DMS53 treated with DMSO at 0.1 percent for 48 hours (cell line): ENCODE data around the gene ACVRL1.
A peak's percentile ranks its signal among the peaks of the same experiment; 100 is the strongest.

Experiments
- DNase-seq: peaks from one replicate; lab custom pipeline; 2025; ENCODE audit not compliant: unreplicated experiment; lab: John Stamatoyannopoulos, UW

ACVRL1 gene

GRCh38 chr12:51942056-51942455, 34.8 kb downstream of the ACVRL1 start:
- no peak for DNase-seq

GRCh38 chr12:51942501-51943000, 35.2 kb downstream of the ACVRL1 start:
- no peak for DNase-seq

- DNase-seq, result no peak
Observed at GRCh38 chr12:51943346-51943745, 36.0 kb downstream of the ACVRL1 start.

GRCh38 chr12:51944608-51945233, 37.4 kb downstream of the ACVRL1 start:
- no peak for DNase-seq

DNA sequence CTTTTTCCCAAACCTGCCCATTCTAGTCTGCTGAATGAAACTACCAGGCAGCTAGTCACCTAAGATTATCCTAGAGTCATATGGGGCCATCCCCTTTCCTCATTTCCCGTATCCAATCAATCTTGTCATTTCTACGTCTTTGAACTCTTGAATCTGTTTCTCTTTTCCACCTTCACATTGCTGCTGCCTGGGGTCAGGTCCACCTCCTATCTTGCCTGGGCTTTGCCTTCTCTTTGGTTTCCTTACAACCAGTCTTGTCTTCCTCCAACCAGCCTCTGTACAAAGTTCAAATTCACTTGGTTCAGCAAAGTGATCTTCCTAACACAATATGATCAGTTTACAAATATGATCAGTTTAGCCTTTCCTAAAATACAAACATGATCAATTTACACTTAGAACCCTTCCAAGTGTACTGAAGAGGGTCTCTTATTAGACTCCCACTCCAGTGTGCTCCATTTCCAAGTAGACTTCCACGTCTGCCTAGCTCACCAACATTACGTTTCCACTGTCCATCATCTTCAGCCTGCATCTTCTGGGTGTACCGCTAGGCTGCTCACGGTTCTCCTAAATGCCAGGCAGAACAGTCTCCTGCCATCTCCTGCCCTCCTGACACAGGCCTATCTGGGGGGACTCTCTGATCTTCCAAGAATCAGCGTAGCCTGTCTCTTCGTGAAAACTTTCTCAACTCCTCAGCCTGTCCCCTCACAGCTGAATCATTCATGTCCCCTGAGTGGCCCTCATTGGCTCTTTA, 40.1 kb downstream of the ACVRL1 start:
- no peak for DNase-seq

DNA sequence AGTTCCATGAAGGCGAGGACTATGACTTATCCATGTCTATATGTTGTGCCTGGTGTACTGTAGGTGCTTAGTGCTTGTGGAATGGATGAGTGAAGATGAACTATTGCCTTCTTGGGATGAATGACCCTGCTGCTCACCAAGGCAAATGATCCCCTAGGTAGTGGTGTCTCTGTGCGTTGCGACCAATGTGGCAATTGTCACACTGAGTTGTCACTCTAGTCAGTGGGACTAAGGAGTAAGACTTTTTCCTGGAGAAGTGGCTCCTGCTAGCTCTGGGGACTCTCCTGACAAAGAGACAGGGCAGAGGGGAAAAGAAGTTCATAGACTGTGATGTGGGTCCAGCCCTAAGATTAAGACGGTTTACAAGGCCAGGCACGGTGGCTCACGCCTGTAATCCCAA, 40.8 kb downstream of the ACVRL1 start:
- DNase-seq, result no peak

GRCh38 chr12:51949342-51950030, 42.2 kb downstream of the ACVRL1 start:
- no peak for DNase-seq

DNA sequence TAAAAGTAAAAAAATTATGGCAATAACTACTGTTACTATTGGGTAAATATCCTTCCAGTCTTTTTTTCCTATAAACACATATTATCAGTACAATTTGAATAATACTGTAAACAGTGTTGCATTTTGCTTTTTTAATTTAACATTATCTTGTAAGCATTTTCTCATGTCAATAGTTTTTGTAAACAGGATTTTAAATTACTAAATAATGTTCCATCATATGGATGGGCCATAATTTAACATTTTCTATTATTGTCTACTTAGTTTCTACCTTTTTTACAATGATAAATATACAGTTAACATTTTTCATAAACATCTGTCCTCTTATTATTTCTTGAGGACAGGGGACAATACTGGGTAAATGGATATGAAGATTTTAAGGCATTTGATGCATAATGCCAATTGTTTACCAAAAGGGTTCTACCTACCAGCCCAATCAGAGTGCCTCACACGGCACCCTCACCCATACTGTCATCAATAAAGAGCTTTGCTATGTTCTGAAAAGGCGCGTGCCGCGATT, 43.4 kb downstream of the ACVRL1 start:
- no peak for DNase-seq

GRCh38 chr12:51951199-51951842, 44.0 kb downstream of the ACVRL1 start, which contains the start of gene ACVR1B:
ACVR1B (plus strand) TSS chr12:51951699; CDS start chr12:51951744, 45 bp downstream.
- DNase-seq, result peak; percentile 78

DNA sequence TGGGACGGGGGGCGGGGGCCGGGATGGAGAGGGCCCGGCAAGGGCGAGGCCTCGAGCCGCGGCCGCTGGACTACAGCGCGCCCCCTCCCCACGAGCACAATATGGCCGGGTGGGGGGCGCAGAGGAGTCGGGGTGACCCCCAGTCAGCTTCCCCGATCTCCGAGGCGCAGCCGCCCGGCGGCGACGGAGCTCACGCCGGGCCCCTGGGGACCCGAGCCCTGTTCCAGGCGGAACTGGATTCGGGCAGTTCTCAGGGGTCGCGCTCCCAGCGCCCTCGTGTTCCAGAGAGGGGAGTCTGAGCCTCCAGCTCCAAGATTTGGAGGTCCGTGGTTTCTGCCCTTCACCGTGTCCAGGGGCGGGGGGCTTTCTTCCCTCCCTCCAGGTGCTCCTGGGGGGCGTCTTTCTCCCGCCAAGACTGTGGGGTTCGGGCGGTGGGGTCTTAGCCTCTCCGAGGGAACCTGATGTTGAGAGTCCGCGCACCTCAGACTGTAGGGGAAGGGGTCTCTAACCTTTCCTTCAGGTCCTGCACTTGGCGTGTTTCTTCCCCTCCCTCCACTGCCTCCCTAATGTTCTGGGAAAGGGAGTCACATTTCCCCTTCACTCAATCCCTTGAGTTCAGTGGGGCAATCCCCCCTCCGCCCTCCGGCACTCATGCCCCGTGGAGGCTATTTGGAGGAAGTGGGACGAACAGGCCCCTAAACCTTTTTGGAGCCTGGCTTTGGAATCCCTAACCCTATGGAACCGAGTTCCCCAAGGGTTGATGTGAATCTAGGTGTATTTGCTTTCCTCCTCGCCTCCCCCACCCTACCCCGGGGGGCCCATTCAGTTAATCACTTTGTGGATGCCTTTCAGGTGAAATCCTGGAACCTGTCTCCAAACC, 44.8 kb downstream of the ACVRL1 start:
- DNase-seq, result no peak

GRCh38 chr12:51953089-51953488, 45.8 kb downstream of the ACVRL1 start:
- no peak for DNase-seq

GRCh38 chr12:51953864-51954263, 46.6 kb downstream of the ACVRL1 start:
- DNase-seq, result no peak

GRCh38 chr12:51954561-51955361, 47.5 kb downstream of the ACVRL1 start:
- DNase-seq, result no peak

DNA sequence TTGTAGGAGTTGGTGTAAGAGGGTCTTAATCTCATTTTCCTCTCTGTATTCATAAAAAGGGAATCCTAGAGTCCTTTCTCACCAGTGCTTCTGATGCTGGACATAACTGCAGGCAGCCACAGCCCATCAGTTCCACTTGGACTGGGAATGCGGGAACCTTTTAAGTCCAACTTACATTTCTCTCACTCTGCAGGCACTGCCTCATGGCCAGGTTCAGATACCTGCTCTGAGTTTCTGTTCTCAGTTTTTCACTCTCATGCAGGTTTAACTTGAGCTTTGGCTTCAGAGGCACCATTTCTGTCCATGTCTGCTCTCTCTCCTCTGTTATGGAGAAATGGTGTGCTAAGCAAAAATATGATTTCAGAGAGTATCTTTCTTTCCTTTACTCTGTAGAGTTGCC, 48.4 kb downstream of the ACVRL1 start:
- no peak for DNase-seq

DNA sequence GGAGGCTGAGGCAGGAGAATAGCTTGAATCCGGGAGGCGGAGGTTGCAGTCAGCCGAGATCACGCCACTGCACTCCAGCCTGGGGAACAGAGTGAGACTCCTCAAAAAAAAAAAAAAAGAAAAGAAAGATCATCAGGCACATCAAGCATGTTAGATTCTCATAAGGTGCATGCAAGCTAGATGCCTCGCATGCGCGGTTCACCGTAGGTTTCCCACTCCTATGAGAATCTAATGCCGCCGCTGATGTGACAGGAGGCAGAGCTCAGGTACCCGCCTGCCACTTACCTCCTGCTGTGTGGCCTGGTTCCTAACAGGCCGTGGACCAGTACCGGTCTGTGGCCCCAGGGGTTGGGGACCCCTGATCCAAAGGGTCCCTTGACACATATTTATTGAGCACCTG, 51.2 kb downstream of the ACVRL1 start:
- DNase-seq, result no peak

DNA sequence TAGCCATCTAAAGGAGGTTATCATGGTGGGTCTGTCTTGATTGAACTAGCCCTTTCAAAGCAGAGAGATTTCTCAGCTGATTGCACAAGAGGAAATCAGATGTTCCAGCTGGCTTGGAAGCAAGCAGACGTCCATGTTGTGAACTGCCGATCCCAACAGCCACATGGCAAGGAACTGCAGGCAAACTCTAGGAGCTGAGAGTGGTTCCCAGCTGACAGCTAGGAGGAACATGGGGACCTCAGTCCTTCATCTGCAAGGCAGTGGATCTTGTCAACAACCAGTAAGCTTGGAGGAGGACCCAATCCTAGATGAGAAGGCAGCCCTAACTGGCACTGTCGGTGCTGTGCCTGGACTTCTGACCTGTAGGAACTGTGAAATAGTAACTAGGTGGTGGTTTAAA, 51.9 kb downstream of the ACVRL1 start:
- DNase-seq, result no peak

DNA sequence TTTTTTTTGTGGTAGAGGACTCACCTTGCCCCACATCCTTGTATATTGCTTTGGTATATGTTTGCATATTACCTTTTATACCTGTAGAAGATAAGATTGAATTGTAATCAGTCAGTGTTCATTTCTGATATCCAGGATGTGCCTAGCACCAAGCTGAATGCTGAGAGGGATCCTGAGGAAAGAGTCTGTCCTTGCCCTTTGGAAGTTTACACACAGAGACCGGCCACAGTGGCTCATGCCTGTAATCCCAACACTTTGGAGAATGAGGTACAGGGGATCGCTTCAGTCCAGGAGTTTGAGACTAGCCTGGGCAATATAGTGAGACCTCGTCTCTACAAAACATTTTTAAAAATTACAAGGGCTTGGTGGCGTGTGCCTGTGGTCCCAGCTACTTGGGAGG, 52.6 kb downstream of the ACVRL1 start:
- DNase-seq, result no peak

GRCh38 chr12:51960488-51960887, 53.2 kb downstream of the ACVRL1 start:
- no peak for DNase-seq

DNA sequence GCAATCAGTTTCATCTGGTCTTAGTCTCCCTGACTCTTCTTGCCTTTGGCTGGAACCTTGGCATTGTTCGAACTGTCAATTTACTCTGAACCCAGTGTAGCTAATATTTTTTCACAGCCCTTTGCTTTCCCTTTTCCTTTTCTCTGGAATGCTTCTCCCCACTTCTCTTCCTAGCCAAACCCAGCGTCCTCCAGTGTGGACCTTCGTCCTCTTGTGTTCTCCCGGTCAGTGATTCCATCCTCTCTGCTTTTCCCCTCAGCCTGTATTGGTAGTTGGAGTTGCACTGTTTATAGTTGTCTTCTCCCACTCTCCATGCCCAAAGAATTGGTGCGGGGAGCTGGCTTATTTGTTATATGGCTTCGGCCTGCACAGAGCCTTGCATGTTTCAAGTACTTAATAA, 53.6 kb downstream of the ACVRL1 start:
- no peak for DNase-seq
